ENCODE data around the gene RXFP3.

Gene RXFP3

GRCh38 chr5:33984178-33984577 lies 48.0 kb downstream of the RXFP3 start:
- DNase-seq, result no peak

GRCh38 chr5:33984671-33985124 lies 48.5 kb downstream of the RXFP3 start, which contains the start of gene SLC45A2:
SLC45A2 (minus strand) TSS chr5:33984693; CDS start chr5:33984583, 110 bp downstream.
- no peak for DNase-seq

- no peak for DNase-seq
Observed at GRCh38 chr5:33985447-33985846, 49.3 kb downstream of the RXFP3 start.

All from NCI-H1436 treated with DMSO at 0.1 percent for 48 hours (cell line).